Trophoblast cell (in vitro differentiated cells and primary cell): ENCODE results near the gene APOB.

Experiments used
- DNase-seq, 2 donors: peaks; one replicate each; pipeline ENCODE4 v3.0.0-alpha.2; 2016
- H2AFZ ChIP-seq: 2 replicates; pipeline ENCODE4 v1.6.1; 2013; ENCODE audit warnings: low read length, moderate library complexity, mild to moderate bottlenecking; ENCODE audit not compliant: insufficient read depth, poor library complexity
- H2AK5ac ChIP-seq: 2 replicates; pipeline ENCODE4 v1.6.1; 2013; ENCODE audit warnings: mild to moderate bottlenecking, low read length
- H2BK120ac ChIP-seq: 2 replicates; pipeline ENCODE4 v1.6.1; 2013; ENCODE audit warnings: low read length, mild to moderate bottlenecking, moderate library complexity; ENCODE audit not compliant: insufficient read depth, poor library complexity
- H2BK12ac ChIP-seq: 2 replicates; pipeline ENCODE4 v1.6.1; 2013; ENCODE audit warnings: mild to moderate bottlenecking, low read length, moderate library complexity
- H2BK5ac ChIP-seq: 2 replicates; pipeline ENCODE4 v1.6.1; 2013; ENCODE audit warnings: low read length, low read depth, moderate library complexity, mild to moderate bottlenecking; ENCODE audit not compliant: poor library complexity
- H3K14ac ChIP-seq: 2 replicates; pipeline ENCODE4 v1.6.1; 2013; ENCODE audit warnings: mild to moderate bottlenecking, low read length
- H3K18ac ChIP-seq: 2 replicates; pipeline ENCODE4 v1.6.1; 2013; ENCODE audit warnings: mild to moderate bottlenecking, low read length
- H3K23ac ChIP-seq: 2 replicates; pipeline ENCODE4 v1.6.1; 2013; ENCODE audit warnings: low read length
- H3K27ac ChIP-seq: 2 replicates; pipeline ENCODE4 v1.5.1; 2013; ENCODE audit warnings: low read depth, mild to moderate bottlenecking, inconsistent platforms, low read length, moderate library complexity
- H3K27me3 ChIP-seq: 2 replicates; pipeline ENCODE4 v1.6.1; 2013; ENCODE audit warnings: inconsistent platforms, mild to moderate bottlenecking, low read length, moderate library complexity; ENCODE audit not compliant: insufficient read depth
- H3K36me3 ChIP-seq, 2 experiments: 1 replicate in 1 of 2; 2 replicates in 1 of 2; pipeline ENCODE4 v1.6.1; 2013; ENCODE audit warnings: low read length in 2 of 2, mild to moderate bottlenecking in 2 of 2, moderate library complexity in 1 of 2; ENCODE audit not compliant: insufficient read depth in 2 of 2, control insufficient read depth in 1 of 2
- H3K4ac ChIP-seq: 2 replicates; pipeline ENCODE4 v1.6.1; 2013; ENCODE audit warnings: low read depth, mild to moderate bottlenecking, low read length, moderate library complexity
- H3K4me1 ChIP-seq, 2 experiments: 1 replicate in 1 of 2; 2 replicates in 1 of 2; pipeline ENCODE4 v1.6.1; 2013; ENCODE audit warnings: low read length in 2 of 2, mild to moderate bottlenecking in 2 of 2, moderate library complexity in 1 of 2; ENCODE audit not compliant: insufficient read depth in 2 of 2, control insufficient read depth in 1 of 2
- H3K4me2 ChIP-seq: 2 replicates; pipeline ENCODE4 v1.6.1; 2013; ENCODE audit warnings: inconsistent platforms, mild to moderate bottlenecking, low read length, moderate library complexity
- H3K4me3 ChIP-seq: 2 replicates; pipeline ENCODE4 v1.5.1; 2013; ENCODE audit warnings: mild to moderate bottlenecking, low read depth, low read length, inconsistent platforms
- H3K79me1 ChIP-seq: one replicate; pipeline ENCODE4 v1.6.1; 2013; ENCODE audit warnings: low read length
- H3K79me2 ChIP-seq: 2 replicates; pipeline ENCODE4 v1.6.1; 2013; ENCODE audit warnings: low read length, mild to moderate bottlenecking; ENCODE audit not compliant: control insufficient read depth, insufficient read depth, poor library complexity
- H3K9ac ChIP-seq: 2 replicates; pipeline ENCODE4 v1.6.1; 2013; ENCODE audit warnings: mild to moderate bottlenecking, low read length
- H3K9me3 ChIP-seq: 2 replicates; pipeline ENCODE4 v1.6.1; 2013; ENCODE audit warnings: low read depth, mild to moderate bottlenecking, control low read depth, inconsistent platforms, low read length; ENCODE audit not compliant: insufficient read depth
- H4K12ac ChIP-seq: 2 replicates; pipeline ENCODE4 v1.6.1; 2013; ENCODE audit warnings: low read depth, mild to moderate bottlenecking, low read length, moderate library complexity
- H4K8ac ChIP-seq: 2 replicates; pipeline ENCODE4 v1.6.1; 2013; ENCODE audit warnings: low read depth, mild to moderate bottlenecking, low read length, moderate library complexity
- H4K91ac ChIP-seq: one replicate; pipeline ENCODE4 v1.6.1; 2013; ENCODE audit warnings: low read depth, mild to moderate bottlenecking, low read length, moderate library complexity
- WGBS: extraction: QIAGEN DNeasy Blood & Tissue Kit; methylation state at CpG from one replicate; pipeline ENCODE4 v1.1.7; 2013; ENCODE audit warnings: missing lambda C conversion rate; ENCODE audit not compliant: insufficient read length, insufficient coverage; ENCODE audit errors: extremely low coverage; 5-methylcytosine and 5-hydroxymethylcytosine counted together

The APOB gene

GRCh38 chr2:21026479-21027282, 17.2 kb downstream of the APOB start:
- Histone ChIP-seq H2BK5ac (no peak overlapping the region), H3K9me3 (no peaks in the 10 kb centered on the region), H3K36me3 (no peaks in the 10 kb centered on the region), H4K91ac (no peak overlapping the region), H3K79me1 (no peaks in the 10 kb centered on the region), H2AFZ (no peak overlapping the region), H3K23ac (no peak overlapping the region), H3K4ac (no peak overlapping the region), H3K79me2 (no peaks in the 10 kb centered on the region), H4K12ac (no peak overlapping the region), H3K27ac (no peak overlapping the region), H2BK120ac (no peak overlapping the region), H3K4me2 (no peak overlapping the region), H3K18ac (no peak overlapping the region), H3K27me3 (no peaks in the 10 kb centered on the region), H3K4me3 (no peak overlapping the region), H4K8ac (no peak overlapping the region), H3K4me1 (no peaks in the 10 kb centered on the region), H2BK12ac (no peak overlapping the region), H2AK5ac (no peak overlapping the region), H3K9ac (no peak overlapping the region), H3K14ac (no peak overlapping the region)
- DNase-seq: no peak

- Histone ChIP-seq H3K9ac (no peak overlapping the region), H3K9me3 (no peaks in the 10 kb centered on the region), H3K4me1 (no peaks in the 10 kb centered on the region), H2AFZ (no peak overlapping the region), H3K27ac (no peak overlapping the region), H3K36me3 (no peaks in the 10 kb centered on the region), H3K79me2 (no peaks in the 10 kb centered on the region), H3K18ac (no peak overlapping the region), H4K12ac (no peak overlapping the region), H2AK5ac (no peak overlapping the region), H2BK120ac (no peak overlapping the region), H4K8ac (no peak overlapping the region), H2BK12ac (no peak overlapping the region), H3K4me2 (no peak overlapping the region), H3K4me3 (no peak overlapping the region), H3K23ac (no peak overlapping the region), H2BK5ac (no peak overlapping the region), H3K79me1 (no peaks in the 10 kb centered on the region), H4K91ac (no peak overlapping the region), H3K27me3 (no peaks in the 10 kb centered on the region), H3K4ac (no peak overlapping the region), H3K14ac (no peak overlapping the region)
- no peak for DNase-seq
- WGBS: no CpG with 5 or more reads among the region's 11 CpGs
Observed at GRCh38 chr2:21025690-21026478, 18.0 kb downstream of the APOB start.

GRCh38 chr2:21024722-21025389, 19.0 kb downstream of the APOB start:
- Histone ChIP-seq H3K27me3 (peaks cover 2% of the 10 kb centered on the region), H4K91ac (no peak overlapping the region), H3K4ac (no peak overlapping the region), H2BK12ac (no peak overlapping the region), H4K12ac (no peak overlapping the region), H3K4me2 (no peak overlapping the region), H4K8ac (no peak overlapping the region), H3K27ac (no peak overlapping the region), H3K36me3 (no peaks in the 10 kb centered on the region), H2AK5ac (no peak overlapping the region), H3K79me1 (no peaks in the 10 kb centered on the region), H2BK120ac (no peak overlapping the region), H2BK5ac (no peak overlapping the region), H3K9ac (no peak overlapping the region), H3K4me1 (no peaks in the 10 kb centered on the region), H2AFZ (no peak overlapping the region), H3K4me3 (no peak overlapping the region), H3K9me3 (no peaks in the 10 kb centered on the region), H3K23ac (no peak overlapping the region), H3K18ac (no peak overlapping the region), H3K14ac (no peak overlapping the region), H3K79me2 (no peaks in the 10 kb centered on the region)
- no peak for DNase-seq
- WGBS: no CpG with 5 or more reads among the region's 7 CpGs

GRCh38 chr2:21024198-21024597, 19.7 kb downstream of the APOB start:
- DNase-seq: no peak
- H3K36me3 ChIP-seq: no peaks in the 10 kb centered on the region
- H2BK5ac ChIP-seq: no peak overlapping the region
- no peak overlapping the region for H3K23ac ChIP-seq
- H3K27me3 ChIP-seq: peaks cover 2% of the 10 kb centered on the region
- no peak overlapping the region for H2AFZ ChIP-seq
- H3K18ac ChIP-seq: no peak overlapping the region
- no peaks in the 10 kb centered on the region for H3K9me3 ChIP-seq
- no peaks in the 10 kb centered on the region for H3K4me1 ChIP-seq
- H2BK12ac ChIP-seq: no peak overlapping the region
- H3K14ac ChIP-seq: no peak overlapping the region
- H3K79me1 ChIP-seq: no peaks in the 10 kb centered on the region
- no peak overlapping the region for H4K12ac ChIP-seq
- WGBS: no CpG with 5 or more reads among the region's 5 CpGs
- no peak overlapping the region for H4K8ac ChIP-seq
- no peak overlapping the region for H2AK5ac ChIP-seq
- H3K79me2 ChIP-seq: no peaks in the 10 kb centered on the region
- H4K91ac ChIP-seq: no peak overlapping the region
- no peak overlapping the region for H3K9ac ChIP-seq
- no peak overlapping the region for H3K27ac ChIP-seq
- H3K4me3 ChIP-seq: no peak overlapping the region
- no peak overlapping the region for H2BK120ac ChIP-seq
- no peak overlapping the region for H3K4ac ChIP-seq
- H3K4me2 ChIP-seq: no peak overlapping the region
